Measurements from ENCODE around the gene PIR.
A peak's percentile ranks its signal among the peaks of the same experiment; 100 is the strongest.

The PIR gene

GRCh38 chrX:15468036-15468435, 25.1 kb downstream of the PIR start (continued):
- TF ChIP-seq CTCF (tag by site-specific recombination; IDR thresholded peaks at IDR 0.05) (peak; percentile 48; the same call in 1 of the 2 replicates), ELK4 (IDR thresholded peaks at IDR 0.05; ENCODE audit: borderline replicate concordance, low read depth, low read length) (no peak), ZNF664 (tag by site-specific recombination; IDR thresholded peaks at IDR 0.05) (no peak), ZFHX2 (tag by site-specific recombination; conservative IDR thresholded peaks at IDR 0.05) (no peak)

- Histone ChIP-seq H3K9me3 (ENCODE audit: control insufficient read depth, insufficient read depth, low read depth, low read length) (no peaks in the 10 kb centered on the region), H3K36me3 (ENCODE audit: control insufficient read depth in 2 of 2, insufficient read depth in 1 of 2, low read length in 2 of 2) (no peaks in the 10 kb centered on the region), H3K27ac (ENCODE audit: extremely low read depth, low read depth, low read length) (no peak overlapping the region), H3K4me1 (ENCODE audit: control insufficient read depth, insufficient read depth, low read length) (no peaks in the 10 kb centered on the region), H3K4me3 (ENCODE audit: low read depth, low read length) (no peak overlapping the region)
- POLR2A ChIA-PET = no interaction called here
- TF ChIP-seq ZFHX2 (tag by site-specific recombination; conservative IDR thresholded peaks at IDR 0.05) (no peak), PBX3 (CRISPR knock-in tag; IDR thresholded peaks at IDR 0.05) (no peak), ZNF488 (tag by site-specific recombination; IDR thresholded peaks at IDR 0.05) (no peak)
- CTCF ChIA-PET = interaction anchor here (0.7 to 7.0 kb wide), 18 partner anchors 8 to 986 kb away, joined by 3 to 165 read pairs (median 3); partner anchors contain the start of gene VEGFD
Observed at GRCh38 chrX:15465896-15466651, 27.1 kb downstream of the PIR start.

GRCh38 chrX:15465347-15465746, 27.8 kb downstream of the PIR start:
- H3K4me1 ChIP-seq (ENCODE audit: control insufficient read depth, insufficient read depth, low read length) = no peaks in the 10 kb centered on the region
- H3K9me3 ChIP-seq (ENCODE audit: control insufficient read depth, insufficient read depth, low read depth, low read length) = no peaks in the 10 kb centered on the region
- H3K4me3 ChIP-seq (ENCODE audit: low read depth, low read length) = no peak overlapping the region
- ChIA-PET POLR2A (no interaction called here), CTCF (interaction anchor here (0.7 to 7.0 kb wide), 4 partner anchors 12 to 166 kb away, joined by 3 to 165 read pairs (median 42); no protein-coding TSS in a partner anchor)
- no peaks in the 10 kb centered on the region for H3K36me3 ChIP-seq (ENCODE audit: control insufficient read depth in 2 of 2, insufficient read depth in 1 of 2, low read length in 2 of 2)
- TF ChIP-seq REST (tag by site-specific recombination; IDR thresholded peaks at IDR 0.05) (no peak), ZNF324 (tag by site-specific recombination; IDR thresholded peaks at IDR 0.05) (no peak)
- no peak overlapping the region for H3K27ac ChIP-seq (ENCODE audit: extremely low read depth, low read depth, low read length)

GRCh38 chrX:15464704-15465103, 28.4 kb downstream of the PIR start:
- CTCF ChIA-PET = interaction anchor here (0.7 to 7.0 kb wide), 3 partner anchors 90 to 221 kb away, joined by 3 to 165 read pairs (median 3); no protein-coding TSS in a partner anchor
- Histone ChIP-seq H3K27ac (ENCODE audit: extremely low read depth, low read depth, low read length) (no peak overlapping the region), H3K9me3 (ENCODE audit: control insufficient read depth, insufficient read depth, low read depth, low read length) (no peaks in the 10 kb centered on the region), H3K4me1 (ENCODE audit: control insufficient read depth, insufficient read depth, low read length) (no peaks in the 10 kb centered on the region), H3K4me3 (ENCODE audit: low read depth, low read length) (no peak overlapping the region), H3K36me3 (ENCODE audit: control insufficient read depth in 2 of 2, insufficient read depth in 1 of 2, low read length in 2 of 2) (no peaks in the 10 kb centered on the region)
- POLR2A ChIA-PET = no interaction called here
- TF ChIP-seq ZNF660 (tag by site-specific recombination; IDR thresholded peaks at IDR 0.05) (no peak), ZNF292 (tag by site-specific recombination; IDR thresholded peaks at IDR 0.05; ENCODE audit: borderline replicate concordance, low read depth) (no peak), ZBTB49 (tag by site-specific recombination; IDR thresholded peaks at IDR 0.05; ENCODE audit: low read depth) (no peak), ZNF148 (tag by site-specific recombination; IDR thresholded peaks at IDR 0.05; ENCODE audit: borderline replicate concordance) (no peak), ZNF16 (tag by site-specific recombination; IDR thresholded peaks at IDR 0.05; ENCODE audit: low read depth) (no peak)

All from HEK293 (cell line).